HepG2 (cell line): ENCODE measurements around the gene LDLRAD4. TPM values are rescaled to one million over a fixed set of nuclear protein-coding genes. Genes with fewer than 3 reads are reported as not detected.

Experiments used
- ATAC-seq: fragments of 200-7000 bp; cut with Tn5 transposase; 3 replicates; pipeline ENCODE4 v1.9.1; 2020; ENCODE audit warnings: mild to moderate bottlenecking, moderate library complexity
- BruUV-seq: library from RNA; stranded (reverse); fragments of 400-500 nt; replicated peaks from 2 replicates; lab custom pipeline; 2021; lab: Mats Ljungman, UMichigan
- CTCF ChIA-PET: fragments of 300-600 bp; formaldehyde crosslinking; extraction: SDS; loops from one replicate; lab custom pipeline; 2021; ENCODE audit warnings: low total read pairs, inconsistent platforms, low intra/inter-chr PET ratio; lab: Yijun Ruan, JAX
- POLR2A ChIA-PET: fragments of 350-600 bp; sonication (Branson Sonifier 250); formaldehyde crosslinking; loops from one replicate; lab custom pipeline; 2020; ENCODE audit warnings: antibody characterized with exemption, inconsistent platforms; lab: Yijun Ruan, JAX
- DNase-seq: peaks from one replicate; pipeline ENCODE4 v3.0.0-alpha.2; 2015; ENCODE audit warnings: low spot score
- FAIRE-seq: peaks from 3 replicates; lab custom pipeline; 2011; peaks lifted over from hg19 to GRCh38; lab: Jason Lieb, UNC
- H2AFZ ChIP-seq: one replicate; pipeline ENCODE4 v1.6.1; 2011; ENCODE audit warnings: low read length, inconsistent platforms
- H3K27ac ChIP-seq: fragments of 300-600 bp; 3 replicates; pipeline ENCODE4 v1.8.0; 2011; ENCODE audit warnings: mixed run types, mild to moderate bottlenecking, mixed read lengths, low read length, inconsistent platforms; ENCODE audit not compliant: insufficient read depth; ENCODE audit errors: extremely low read length
- H3K27me3 ChIP-seq, 2 experiments: fragments of 200-600 bp in 1 of 2; 2 replicates in 1 of 2; 3 replicates in 1 of 2; pipeline versions ENCODE4 v1.6.0 to v1.8.0; 2011; ENCODE audit warnings: low read length in 2 of 2, mild to moderate bottlenecking in 2 of 2, moderate library complexity in 2 of 2, inconsistent platforms in 1 of 2; ENCODE audit not compliant: insufficient read depth in 2 of 2, control insufficient read depth in 1 of 2
- H3K36me3 ChIP-seq, 2 experiments: fragments of 200-600 bp in 1 of 2; replicated peaks in 1 of 2; 2 replicates in 1 of 2; 3 replicates in 1 of 2; pipeline versions ENCODE4 v1.5.1 to v1.8.0; 2011; ENCODE audit warnings: low read length in 2 of 2, inconsistent platforms in 1 of 2; ENCODE audit not compliant: insufficient read depth in 2 of 2, control insufficient read depth in 1 of 2
- H3K4me1 ChIP-seq: 2 replicates; pipeline ENCODE4 v1.5.1; 2012; ENCODE audit warnings: low read length, inconsistent platforms; ENCODE audit not compliant: insufficient read depth
- H3K4me2 ChIP-seq: 2 replicates; pipeline ENCODE4 v1.6.0; 2011; ENCODE audit warnings: low read depth, low read length, inconsistent platforms
- H3K4me3 ChIP-seq, 3 experiments: fragments of 200-600 bp in 1 of 3; sonication (generic), shearing (Covaris generic) in 1 of 3; replicated peaks in 1 of 3; 2 replicates each; pipeline ENCODE4 v1.5.1; 2011 to 2016; ENCODE audit warnings: low read length in 3 of 3, inconsistent platforms in 2 of 3, low read depth in 2 of 3, mild to moderate bottlenecking in 2 of 3, control low read depth in 1 of 3, mixed read lengths in 1 of 3; ENCODE audit not compliant: insufficient read depth in 1 of 3
- H3K79me2 ChIP-seq: one replicate; pipeline ENCODE4 v1.6.1; 2011; ENCODE audit warnings: low read length, inconsistent platforms; ENCODE audit not compliant: insufficient read depth
- H3K9ac ChIP-seq: 2 replicates; pipeline ENCODE4 v1.6.0; 2011; ENCODE audit warnings: mild to moderate bottlenecking, low read depth, low read length, inconsistent platforms; ENCODE audit not compliant: insufficient read depth
- H3K9me3 ChIP-seq: 2 replicates; pipeline ENCODE4 v1.5.1; 2012; ENCODE audit warnings: mild to moderate bottlenecking, low read length
- H4K20me1 ChIP-seq: 2 replicates; pipeline ENCODE4 v1.6.0; 2011; ENCODE audit warnings: inconsistent platforms, mild to moderate bottlenecking, low read length, moderate library complexity; ENCODE audit not compliant: insufficient read depth
- DMAP1 ChIP-seq: IDR thresholded peaks from 2 replicates; pipeline ENCODE4 v1.6.1; 2016
- FOXM1 ChIP-seq: sonication (generic); formaldehyde crosslinking; IDR thresholded peaks from 2 replicates; pipeline ENCODE4 v1.5.0; 2020; ENCODE audit warnings: missing genetic modification reagents
- HINFP ChIP-seq: sonication (generic); formaldehyde crosslinking; IDR thresholded peaks from 2 replicates; pipeline ENCODE4 v1.4.0; 2020; ENCODE audit warnings: low read depth, mild to moderate bottlenecking, missing genetic modification reagents
- IKZF5 ChIP-seq: IDR thresholded peaks from 2 replicates; pipeline ENCODE4 v1.6.1; 2018; ENCODE audit warnings: missing genetic modification reagents, mild to moderate bottlenecking, missing compliant biosample characterization
- MIER2 ChIP-seq: IDR thresholded peaks from 2 replicates; pipeline ENCODE4 v1.6.1; 2016; ENCODE audit warnings: missing biosample characterization, missing genetic modification reagents
- NCOA2 ChIP-seq: sonication (generic); formaldehyde crosslinking; IDR thresholded peaks from 2 replicates; pipeline ENCODE4 v1.8.0; 2022; ENCODE audit warnings: inconsistent platforms
- NFKBIZ ChIP-seq: IDR thresholded peaks from 2 replicates; pipeline ENCODE4 v1.6.1; 2018; ENCODE audit warnings: missing genetic modification reagents, missing compliant biosample characterization
- NR2F1 ChIP-seq, 2 experiments: fragments of 450-650 bp in 1 of 2; formaldehyde crosslinking in 1 of 2; IDR thresholded peaks; 2 replicates each; pipeline versions ENCODE4 v1.5.0 to v1.6.1; 2016 to 2020; ENCODE audit warnings: mild to moderate bottlenecking in 1 of 2, missing compliant biosample characterization in 1 of 2, missing genetic modification reagents in 1 of 2, moderate library complexity in 1 of 2
- PHF5A ChIP-seq: IDR thresholded peaks from one replicate; pipeline ENCODE4 v1.6.1; 2018; ENCODE audit warnings: low read depth, missing genetic modification reagents; ENCODE audit not compliant: unreplicated experiment
- RFXANK ChIP-seq: IDR thresholded peaks from 2 replicates; pipeline ENCODE4 v1.6.1; 2016
- STAG1 ChIP-seq: sonication (generic); formaldehyde crosslinking; IDR thresholded peaks from 2 replicates; pipeline ENCODE4 v1.4.0; 2020; ENCODE audit warnings: missing genetic modification reagents
- SUZ12 ChIP-seq: fragments of 150-350 bp; IDR thresholded peaks from 2 replicates; pipeline ENCODE4 v1.6.1; 2014; ENCODE audit warnings: low read depth, low read length
- ZBED4 ChIP-seq: sonication (generic); formaldehyde crosslinking; IDR thresholded peaks from 2 replicates; pipeline ENCODE4 v1.4.0; 2020; ENCODE audit warnings: missing genetic modification reagents, borderline replicate concordance
- ZBTB34 ChIP-seq: sonication (generic); formaldehyde crosslinking; IDR thresholded peaks from 2 replicates; pipeline ENCODE4 v1.8.0; 2022; ENCODE audit warnings: mild to moderate bottlenecking, missing genetic modification reagents
- ZNF768 ChIP-seq: sonication (generic); formaldehyde crosslinking; IDR thresholded peaks from 2 replicates; pipeline ENCODE4 v1.4.0; 2020; ENCODE audit warnings: missing genetic modification reagents
- ZNF792 ChIP-seq: IDR thresholded peaks from 2 replicates; pipeline ENCODE4 v1.6.1; 2016
- WGBS: methylation state at CpG from one replicate; pipeline ENCODE4 v1.1.6; 2017; ENCODE audit warnings: low lambda C conversion rate; 5-methylcytosine and 5-hydroxymethylcytosine counted together
- in situ Hi-C: cut with HindIII; loops from 2 replicates; pipeline ENCODE4 v1.10.0; 2017; ENCODE audit warnings: low pct_unique_long_range_greater_than_20kb; ENCODE audit not compliant: extremely low pct_ligation_motif_present
- intact Hi-C: fragments of 100-400 bp; cut with micrococcal nuclease; formaldehyde crosslinking; loops from one replicate; pipeline ENCODE4 v1.10.0; 2022; ENCODE audit not compliant: unreplicated experiment
- polyA plus RNA-seq, 8 experiments: library from polyadenylated mRNA; depleted of rRNA in 3 of 8; stranded (reverse) in 7 of 8; unstranded in 1 of 8; fragments of >200 nt; fragmentation: Illumina TruSeq in 4 of 8; extraction: Trizol in 4 of 8; gene quantifications; 2 replicates each; pipeline versions ENCODE4 v1.2.1 to v1.2.3, GENCODE V29; 2011 to 2016; ENCODE audit warnings: low read depth in 4 of 8, missing spikeins in 1 of 8, mixed read lengths in 1 of 8; ENCODE audit not compliant: insufficient read depth in 1 of 8
- total RNA-seq, 5 experiments: library from RNA; depleted of rRNA; stranded (reverse); fragments of >200 nt; fragmentation: Illumina TruSeq; extraction: Trizol; gene quantifications; 2 replicates each; pipeline ENCODE4 v1.2.3, GENCODE V29; 2016; ENCODE audit warnings: low read depth in 1 of 5

LDLRAD4 gene
- total and polyA plus RNA-seq, 2 of the 13 experiments (the other 11 are each of a cell fraction or from before 2014, with no cell fraction given) = 13.6 to 20.9 TPM

- TF ChIP-seq IKZF5 (no peak), NR2F1 (CRISPR knock-in tag; IDR thresholded peaks at IDR 0.05) (no peak), NCOA2 (no peak), HINFP (no peak), ZNF768 (CRISPR knock-in tag) (no peak), RFXANK (CRISPR knock-in tag) (no peak), NFKBIZ (CRISPR knock-in tag) (no peak), SUZ12 (no peak), PHF5A (CRISPR knock-in tag) (no peak), FOXM1 (CRISPR knock-in tag) (no peak), DMAP1 (CRISPR knock-in tag) (no peak), ZBTB34 (CRISPR knock-in tag) (no peak), MIER2 (CRISPR knock-in tag) (no peak), ZNF792 (CRISPR knock-in tag) (no peak), ZBED4 (no peak), STAG1 (no peak)
- Histone ChIP-seq H3K27ac (no peak overlapping the region), H2AFZ (no peak overlapping the region), H3K36me3 (no peaks in the 10 kb centered on the region), H3K4me3 (no peak overlapping the region), H3K9ac (no peak overlapping the region), H3K4me2 (no peak overlapping the region), H3K79me2 (no peaks in the 10 kb centered on the region), H4K20me1 (no peaks in the 10 kb centered on the region), H3K9me3 (no peaks in the 10 kb centered on the region), H3K27me3 (no peaks in the 10 kb centered on the region), H3K4me1 (peaks cover 9% of the 10 kb centered on the region; the same call in 1 of the 2 replicates)
- in situ Hi-C loops (no loop called here), intact Hi-C loops (no loop called here)
- no TSS peak for BruUV-seq
- WGBS = 93% methylated on average over 8 of the region's 8 CpGs
- ATAC-seq (no peak), FAIRE-seq (no peak), DNase-seq (no peak)
- CTCF ChIA-PET = no interaction called here
- POLR2A ChIA-PET = no interaction called here
These were observed 72.7 kb downstream of the LDLRAD4 start for GRCh38 chr18:13291299-13291698.
